Measurements from ENCODE around the gene TTC27. TPM values are rescaled to one million over a fixed set of nuclear protein-coding genes. Genes with fewer than 3 reads are reported as not detected.
A peak's percentile ranks its signal among the peaks of the same experiment; 100 is the strongest.

TTC27 gene
- total RNA-seq, 1 donor from 2014 or later = 7.5 TPM

DNA sequence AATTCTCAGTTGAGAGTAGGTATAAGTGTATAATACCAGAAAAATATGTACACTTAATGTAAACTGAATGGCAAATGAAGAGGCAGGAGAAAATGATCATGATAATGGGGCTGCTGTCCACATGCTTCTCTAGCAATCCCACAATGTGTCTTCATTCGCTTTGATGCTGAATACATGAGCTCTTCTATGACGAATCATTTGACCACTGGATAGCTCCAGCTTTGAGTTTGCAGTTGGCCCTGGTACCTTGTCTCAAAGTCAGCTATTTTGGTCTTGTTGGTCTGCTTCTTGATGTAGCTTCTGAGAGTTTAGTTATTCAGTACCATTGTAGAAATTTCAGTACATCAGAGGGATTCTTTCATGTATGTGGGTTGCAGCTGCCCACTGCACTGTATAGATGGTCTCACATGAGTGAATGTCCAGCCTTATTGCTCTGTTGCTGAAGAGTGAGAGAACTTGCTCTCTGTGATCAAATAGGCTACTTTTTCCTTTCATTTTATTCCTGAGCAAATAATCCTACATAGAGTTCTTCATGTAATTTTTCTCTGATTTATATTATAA lies 105.1 kb downstream of the TTC27 start:
- H3K36me3 ChIP-seq = peaks cover 21% of the 10 kb centered on the region
- intact Hi-C loops (cut with micrococcal nuclease) = no loop called here
- TF ChIP-seq, protein P1, sequence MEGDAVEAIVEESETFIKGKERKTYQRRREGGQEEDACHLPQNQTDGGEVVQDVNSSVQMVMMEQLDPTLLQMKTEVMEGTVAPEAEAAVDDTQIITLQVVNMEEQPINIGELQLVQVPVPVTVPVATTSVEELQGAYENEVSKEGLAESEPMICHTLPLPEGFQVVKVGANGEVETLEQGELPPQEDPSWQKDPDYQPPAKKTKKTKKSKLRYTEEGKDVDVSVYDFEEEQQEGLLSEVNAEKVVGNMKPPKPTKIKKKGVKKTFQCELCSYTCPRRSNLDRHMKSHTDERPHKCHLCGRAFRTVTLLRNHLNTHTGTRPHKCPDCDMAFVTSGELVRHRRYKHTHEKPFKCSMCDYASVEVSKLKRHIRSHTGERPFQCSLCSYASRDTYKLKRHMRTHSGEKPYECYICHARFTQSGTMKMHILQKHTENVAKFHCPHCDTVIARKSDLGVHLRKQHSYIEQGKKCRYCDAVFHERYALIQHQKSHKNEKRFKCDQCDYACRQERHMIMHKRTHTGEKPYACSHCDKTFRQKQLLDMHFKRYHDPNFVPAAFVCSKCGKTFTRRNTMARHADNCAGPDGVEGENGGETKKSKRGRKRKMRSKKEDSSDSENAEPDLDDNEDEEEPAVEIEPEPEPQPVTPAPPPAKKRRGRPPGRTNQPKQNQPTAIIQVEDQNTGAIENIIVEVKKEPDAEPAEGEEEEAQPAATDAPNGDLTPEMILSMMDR (IDR thresholded peaks at IDR 0.05; ENCODE audit: borderline replicate concordance) = no peak

GRCh38 chr2:32735348-32735747 lies 107.5 kb downstream of the TTC27 start:
- intact Hi-C loops (cut with micrococcal nuclease) = no loop called here
- H3K27me3 ChIP-seq (ENCODE audit: low read depth) = no peaks in the 10 kb centered on the region
- TF ChIP-seq, protein P1 (IDR thresholded peaks at IDR 0.05; ENCODE audit: borderline replicate concordance) = no peak
- DNase-seq = no peak
- H3K4me1 ChIP-seq = peaks cover 11% of the 10 kb centered on the region
- peaks cover 22% of the 10 kb centered on the region for H3K36me3 ChIP-seq
- no peak overlapping the region for H3K4me3 ChIP-seq
- no peaks in the 10 kb centered on the region for H3K9me3 ChIP-seq (replicated peaks)
- no peak overlapping the region for H3K27ac ChIP-seq (replicated peaks)

More for the DNA sequence above, 105.1 kb downstream of the TTC27 start:
- no peaks in the 10 kb centered on the region for H3K9me3 ChIP-seq (replicated peaks)
- peaks cover 3% of the 10 kb centered on the region for H3K4me1 ChIP-seq
- H3K4me3 ChIP-seq = no peak overlapping the region
- no peaks in the 10 kb centered on the region for H3K27me3 ChIP-seq (ENCODE audit: low read depth)
- no peak overlapping the region for H3K27ac ChIP-seq (replicated peaks)
- DNase-seq = no peak

- intact Hi-C loops (cut with micrococcal nuclease) = no loop called here
- Histone ChIP-seq H3K4me3 (no peak overlapping the region), H3K9me3 (replicated peaks) (no peaks in the 10 kb centered on the region), H3K27ac (replicated peaks) (peak overlapping the region; percentile 5), H3K36me3 (peaks cover 21% of the 10 kb centered on the region), H3K4me1 (peaks cover 30% of the 10 kb centered on the region), H3K27me3 (ENCODE audit: low read depth) (no peaks in the 10 kb centered on the region)
- TF ChIP-seq, protein P1 (IDR thresholded peaks at IDR 0.05; ENCODE audit: borderline replicate concordance) = no peak
- DNase-seq = no peak
These were observed 111.1 kb downstream of the TTC27 start for GRCh38 chr2:32738939-32739338.

DNA sequence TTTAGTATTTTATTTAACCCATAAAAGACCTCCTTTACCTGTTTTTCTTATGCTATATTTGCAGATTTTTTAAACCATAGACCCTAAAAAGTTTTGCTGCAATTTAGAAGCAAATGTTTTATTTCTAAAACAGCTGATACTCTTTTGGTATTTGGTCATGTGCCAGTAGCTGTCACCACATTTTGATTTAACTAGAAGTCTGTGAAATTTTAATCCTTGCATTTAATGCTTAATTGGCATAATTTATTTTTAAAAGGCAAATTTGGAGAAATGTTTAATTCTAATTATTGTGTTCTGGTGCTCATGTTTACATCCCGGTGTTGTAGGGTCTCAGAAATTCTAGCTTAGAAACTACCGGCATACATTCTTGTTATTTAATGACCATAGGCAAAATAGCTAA lies 111.8 kb downstream of the TTC27 start:
- no peaks in the 10 kb centered on the region for H3K9me3 ChIP-seq (replicated peaks)
- peaks cover 30% of the 10 kb centered on the region for H3K4me1 ChIP-seq
- H3K4me3 ChIP-seq = no peak overlapping the region
- no peak for DNase-seq
- H3K27me3 ChIP-seq (ENCODE audit: low read depth) = no peaks in the 10 kb centered on the region
- TF ChIP-seq, protein P1 (IDR thresholded peaks at IDR 0.05; ENCODE audit: borderline replicate concordance) = no peak
- peaks cover 15% of the 10 kb centered on the region for H3K36me3 ChIP-seq
- peak overlapping the region; percentile 7 for H3K27ac ChIP-seq (replicated peaks)
- intact Hi-C loops (cut with micrococcal nuclease) = no loop called here

- H3K4me1 ChIP-seq = peaks cover 45% of the 10 kb centered on the region
- DNase-seq = no peak
- no peak overlapping the region for H3K4me3 ChIP-seq
- intact Hi-C loops (cut with micrococcal nuclease) = no loop called here
- H3K9me3 ChIP-seq (replicated peaks) = no peaks in the 10 kb centered on the region
- TF ChIP-seq, protein P1 (IDR thresholded peaks at IDR 0.05; ENCODE audit: borderline replicate concordance) = no peak
- peak overlapping the region; percentile 16 for H3K27ac ChIP-seq (replicated peaks)
- peaks cover 15% of the 10 kb centered on the region for H3K36me3 ChIP-seq
- no peaks in the 10 kb centered on the region for H3K27me3 ChIP-seq (ENCODE audit: low read depth)
These were observed 113.7 kb downstream of the TTC27 start for GRCh38 chr2:32741575-32741974.
